Adrenal gland (tissue), 12 donors: Measurements from ENCODE around the gene KCNMA1. TPM values are rescaled to one million over a fixed set of nuclear protein-coding genes. Genes with fewer than 3 reads are reported as not detected.

ENCODE experiments used
- DNase-seq, 7 donors: peaks; one replicate each; pipeline ENCODE4 v3.0.0-alpha.2; 2019 to 2020
- H3K27ac ChIP-seq, 5 donors: fragments of 200-600 bp; sonication (generic) in 4 of 5; 1 replicate in 3 of 5; 2 replicates in 2 of 5; pipeline versions ENCODE4 v1.5.1 to v1.8.0; 2016 to 2020; ENCODE audit warnings: mild to moderate bottlenecking in 1 of 5
- H3K27me3 ChIP-seq: fragments of 200-600 bp; 2 replicates; pipeline ENCODE4 v1.8.0; 2021
- H3K36me3 ChIP-seq, 2 donors: fragments of 200-600 bp; replicated peaks in 1 of 2; 1 replicate in 1 of 2; 2 replicates in 1 of 2; pipeline versions ENCODE4 v1.5.1 to v1.8.0; 2018 to 2022
- H3K4me1 ChIP-seq, 2 donors: fragments of 200-600 bp; replicated peaks in 1 of 2; 1 replicate in 1 of 2; 2 replicates in 1 of 2; pipeline versions ENCODE4 v1.5.1 to v1.8.0; 2018 to 2021
- H3K4me3 ChIP-seq, 4 donors: fragments of 200-600 bp; sonication (generic) in 3 of 4; one replicate each; pipeline ENCODE4 v1.5.1; 2016 to 2018
- H3K9me3 ChIP-seq, 3 donors: fragments of 200-600 bp; sonication (generic) in 1 of 3; replicated peaks in 1 of 3; 1 replicate in 2 of 3; 2 replicates in 1 of 3; pipeline versions ENCODE4 v1.5.1 to v1.8.0; 2016 to 2021
- POLR2A ChIP-seq, 2 donors: fragments of 450-650 bp; IDR thresholded peaks; one replicate each; pipeline ENCODE4 v1.6.1; 2017; ENCODE audit warnings: antibody characterized with exemption in 2 of 2, mild to moderate bottlenecking in 2 of 2, moderate library complexity in 1 of 2
- WGBS, 4 donors: extraction: QIAGEN DNeasy Blood & Tissue Kit in 2 of 4; methylation state at CpG; one replicate each; pipeline versions ENCODE4 v1.1.5 to v1.1.7; 2013 to 2017; 5-methylcytosine and 5-hydroxymethylcytosine counted together
- intact Hi-C, 2 donors: fragments of 100-400 bp; cut with DNase I; formaldehyde crosslinking; loops; one replicate each; pipeline versions ENCODE4 v1.14.1 to v1.15.0; 2022 to 2023
- polyA plus RNA-seq, 3 donors: library from polyadenylated mRNA; stranded (reverse); fragments of 200-250 nt in 2 of 3; fragments of 350-450 nt in 1 of 3; fragmentation: Illumina TruSeq in 1 of 3; extraction: RNeasy Lipid Tissue Mini Kit (QIAGEN cat#74804) in 1 of 3; gene quantifications; one replicate each; pipeline ENCODE4 v1.2.3, GENCODE V29; 2013 to 2014
- total RNA-seq, 9 donors: library from RNA; depleted of rRNA in 4 of 9; stranded (reverse); fragments of >200 nt in 4 of 9; fragments of 120-200 nt in 1 of 9; fragmentation: NEBNext Ultra II Directional in 1 of 9; extraction: Animal tissue kit (Norgen Biotek cat#: 25700) in 1 of 9; gene quantifications; one replicate each; pipeline versions ENCODE4 v1.1.0 to v1.2.4, GENCODE V29; 2013 to 2023
- TF ChIP-seq, protein P1 (sequence below), 6 experiments: fragments of 450-650 bp in 4 of 6; fragments of 200-600 bp in 2 of 6; sonication (generic) in 1 of 6; IDR thresholded peaks; 1 replicate in 5 of 6; 2 replicates in 1 of 6; pipeline versions ENCODE4 v1.5.1 to v1.8.0; 2016 to 2021; ENCODE audit warnings: antibody characterized with exemption in 6 of 6, mild to moderate bottlenecking in 2 of 6, moderate library complexity in 1 of 6
- donor health status: healthy with polysubstance abuse.
- donor health status: Bipolar disorder and iron deficiency.
- donor health status: DM: yes; HTN: yes; CAD: no.
- donor health status: DM: no; HTN: no; CAD: no.
- donor health status: DM: no; HTN: no; CAD: no.
- donor health status: DM: yes; HTN: yes; CAD: no.

The KCNMA1 gene
- total and polyA plus RNA-seq, 12 donors = 6.4 to 37.7 (median 13.4) TPM

DNA sequence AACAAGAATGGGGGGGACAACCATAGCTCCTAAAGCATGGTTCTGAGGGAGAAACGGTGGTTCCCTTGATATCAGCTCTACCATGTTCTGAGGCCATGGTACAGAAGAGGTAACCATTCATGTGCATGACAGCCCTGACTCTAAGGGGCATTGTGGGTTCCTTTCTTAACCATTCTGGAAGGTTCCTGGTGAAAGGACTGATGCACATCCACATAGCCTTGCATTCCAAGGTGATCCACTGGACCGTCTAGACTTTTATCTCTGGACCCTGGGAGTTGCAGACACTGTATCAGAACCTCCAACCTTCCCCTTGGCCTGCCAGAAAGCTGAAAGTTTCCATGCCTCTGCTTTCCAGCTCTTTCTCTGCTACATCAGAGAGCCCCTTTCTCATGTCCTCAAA is 344.3 kb downstream of the KCNMA1 start:
- Histone ChIP-seq H3K27ac (no peak overlapping the region), H3K36me3 (no peaks in the 10 kb centered on the region), H3K9me3 (no peaks in the 10 kb centered on the region), H3K27me3 (no peaks in the 10 kb centered on the region), H3K4me1 (no peaks in the 10 kb centered on the region), H3K4me3 (no peak overlapping the region)
- intact Hi-C loops = no loop called here
- TF ChIP-seq, protein P1, sequence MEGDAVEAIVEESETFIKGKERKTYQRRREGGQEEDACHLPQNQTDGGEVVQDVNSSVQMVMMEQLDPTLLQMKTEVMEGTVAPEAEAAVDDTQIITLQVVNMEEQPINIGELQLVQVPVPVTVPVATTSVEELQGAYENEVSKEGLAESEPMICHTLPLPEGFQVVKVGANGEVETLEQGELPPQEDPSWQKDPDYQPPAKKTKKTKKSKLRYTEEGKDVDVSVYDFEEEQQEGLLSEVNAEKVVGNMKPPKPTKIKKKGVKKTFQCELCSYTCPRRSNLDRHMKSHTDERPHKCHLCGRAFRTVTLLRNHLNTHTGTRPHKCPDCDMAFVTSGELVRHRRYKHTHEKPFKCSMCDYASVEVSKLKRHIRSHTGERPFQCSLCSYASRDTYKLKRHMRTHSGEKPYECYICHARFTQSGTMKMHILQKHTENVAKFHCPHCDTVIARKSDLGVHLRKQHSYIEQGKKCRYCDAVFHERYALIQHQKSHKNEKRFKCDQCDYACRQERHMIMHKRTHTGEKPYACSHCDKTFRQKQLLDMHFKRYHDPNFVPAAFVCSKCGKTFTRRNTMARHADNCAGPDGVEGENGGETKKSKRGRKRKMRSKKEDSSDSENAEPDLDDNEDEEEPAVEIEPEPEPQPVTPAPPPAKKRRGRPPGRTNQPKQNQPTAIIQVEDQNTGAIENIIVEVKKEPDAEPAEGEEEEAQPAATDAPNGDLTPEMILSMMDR (IDR thresholded peaks at IDR 0.05) = no peak
- no peak for TF ChIP-seq POLR2A (IDR thresholded peaks at IDR 0.05)
- 85 to 100% (median 88%) methylated on average over 1 to 2 of the region's 2 CpGs for WGBS, 4 donors
- DNase-seq = no peak

DNA sequence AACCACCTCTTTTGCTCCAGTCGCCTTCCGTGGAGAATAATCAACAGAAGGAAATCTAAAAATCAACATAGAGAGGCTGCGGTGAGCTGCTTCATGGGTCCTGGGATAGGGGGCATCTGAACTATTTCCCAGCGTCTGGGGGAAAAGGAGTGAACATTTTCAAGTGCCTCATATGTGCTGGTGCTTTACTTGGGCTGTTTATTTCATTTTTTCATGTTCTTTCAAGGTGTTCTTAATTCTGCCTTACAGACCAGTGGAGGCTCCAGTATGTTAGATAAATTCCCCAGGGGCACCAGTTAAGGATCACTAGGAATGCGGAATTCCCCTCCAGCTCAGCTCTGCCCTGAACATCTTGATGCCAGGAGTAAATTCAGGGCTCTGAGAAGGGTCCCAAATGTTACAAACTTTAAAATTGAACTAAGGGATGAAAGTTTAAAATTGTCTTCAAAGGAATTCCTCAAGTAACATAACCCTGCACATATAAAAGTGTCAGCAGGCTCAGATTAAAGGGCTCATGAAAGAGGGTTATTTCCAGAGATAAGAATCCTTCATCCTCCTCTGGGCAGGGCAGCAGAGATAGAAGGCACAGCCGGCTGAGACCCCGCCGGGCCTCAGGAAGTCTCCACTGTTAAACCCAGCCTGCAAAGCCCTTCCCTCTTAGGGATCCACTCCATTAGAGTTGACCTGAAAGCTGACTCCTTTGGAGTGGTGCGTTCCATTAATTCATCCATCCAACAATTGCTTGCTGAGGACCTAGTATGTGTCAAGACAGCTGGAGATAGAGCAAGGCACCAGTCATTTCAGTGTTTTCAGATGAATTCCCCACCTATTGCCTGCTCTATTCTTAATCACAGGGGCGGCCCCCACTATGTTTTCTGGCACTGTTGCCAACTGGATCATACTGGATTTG is 345.8 kb downstream of the KCNMA1 start:
- no peak overlapping the region for H3K27ac ChIP-seq
- no peak for TF ChIP-seq POLR2A (IDR thresholded peaks at IDR 0.05)
- TF ChIP-seq, protein P1 (IDR thresholded peaks at IDR 0.05) = no peak
- H3K4me1 ChIP-seq = no peaks in the 10 kb centered on the region
- no peak for DNase-seq
- no peaks in the 10 kb centered on the region for H3K36me3 ChIP-seq
- no peak overlapping the region for H3K4me3 ChIP-seq
- no peaks in the 10 kb centered on the region for H3K27me3 ChIP-seq
- H3K9me3 ChIP-seq = no peaks in the 10 kb centered on the region
- intact Hi-C loops = no loop called here
- WGBS, 4 donors = 71 to 86% (median 79%) methylated on average over 9 to 10 of the region's 10 CpGs

DNA sequence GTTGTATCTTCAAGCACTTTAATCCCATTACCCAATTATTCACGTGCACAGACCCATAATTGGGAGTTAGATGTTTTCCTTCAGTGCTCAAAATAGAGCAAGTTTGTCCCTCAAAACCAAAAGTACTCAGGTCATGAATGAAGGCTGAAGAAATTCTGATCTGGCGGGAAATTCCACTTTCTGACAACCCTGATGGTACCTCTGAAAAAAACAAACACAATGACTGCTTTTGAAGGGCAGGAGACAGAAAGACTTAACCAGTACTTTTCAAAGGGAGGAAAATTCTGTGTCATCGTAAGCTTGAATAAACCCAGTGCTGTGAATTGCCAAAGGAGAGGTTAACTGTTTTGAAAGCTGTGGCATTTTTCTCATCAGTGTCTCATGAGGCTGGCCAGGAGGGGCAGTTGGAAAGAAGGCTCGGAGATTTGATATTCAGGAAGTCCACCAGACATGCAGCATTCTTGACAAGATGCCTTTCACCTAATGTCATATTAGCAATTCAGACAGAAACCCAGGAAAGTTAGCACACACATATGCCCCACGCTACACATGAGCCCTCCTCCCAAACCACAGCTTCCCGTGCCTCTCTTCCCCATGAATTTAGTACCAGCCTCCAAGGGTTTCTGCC is 347.0 kb downstream of the KCNMA1 start:
- TF ChIP-seq POLR2A (IDR thresholded peaks at IDR 0.05) = no peak
- TF ChIP-seq, protein P1 (IDR thresholded peaks at IDR 0.05) = no peak
- intact Hi-C loops = no loop called here
- no peak overlapping the region for H3K27ac ChIP-seq
- no peak overlapping the region for H3K4me3 ChIP-seq
- H3K36me3 ChIP-seq = no peaks in the 10 kb centered on the region
- no peak for DNase-seq
- WGBS, 4 donors = 71 to 75% (median 73%) methylated on average over 6 of the region's 6 CpGs
- H3K4me1 ChIP-seq = no peaks in the 10 kb centered on the region
- H3K9me3 ChIP-seq = no peaks in the 10 kb centered on the region
- no peaks in the 10 kb centered on the region for H3K27me3 ChIP-seq

DNA sequence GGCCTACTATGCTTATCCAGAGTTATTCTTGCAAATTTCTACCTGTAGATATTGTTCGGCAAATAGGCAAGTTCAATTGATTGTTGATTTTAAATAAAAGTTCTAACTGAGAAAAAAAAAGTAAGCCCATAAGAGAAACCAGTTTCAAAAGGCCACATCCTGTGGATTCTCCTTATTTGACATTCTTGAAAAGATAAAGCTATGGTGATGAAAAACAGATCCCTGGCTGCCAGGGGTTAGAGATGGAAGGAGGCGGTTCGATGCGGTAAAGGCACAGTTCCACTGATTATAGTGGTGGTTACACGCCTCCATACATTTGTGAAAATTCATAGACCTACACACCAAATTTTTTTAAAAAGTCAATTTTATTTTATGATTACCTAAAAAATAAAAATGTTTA is 347.8 kb downstream of the KCNMA1 start:
- TF ChIP-seq, protein P1 (IDR thresholded peaks at IDR 0.05) = no peak
- no peak for TF ChIP-seq POLR2A (IDR thresholded peaks at IDR 0.05)
- 97 to 99% (median 97%) methylated on average over 5 of the region's 5 CpGs for WGBS, 4 donors
- no peaks in the 10 kb centered on the region for H3K36me3 ChIP-seq
- no peaks in the 10 kb centered on the region for H3K9me3 ChIP-seq
- no peak overlapping the region for H3K4me3 ChIP-seq
- no peak overlapping the region for H3K27ac ChIP-seq
- H3K4me1 ChIP-seq = no peaks in the 10 kb centered on the region
- DNase-seq = no peak
- no peaks in the 10 kb centered on the region for H3K27me3 ChIP-seq
- intact Hi-C loops = no loop called here
